Eye (tissue), 1 donor: ENCODE results near the gene PCGF3.
A peak's percentile ranks its signal among the peaks of the same experiment; 100 is the strongest.
"Not testable (repeated sequence)": the region's sequence is repeated elsewhere in the genome, so short reads cannot be mapped to it uniquely, and the experiment has no call there.

ENCODE experiments used
- DNase-seq: peaks from one replicate; pipeline ENCODE4 v3.0.0-alpha.2; 2015

Gene PCGF3

GRCh38 chr4:764405-765169 lies 59.0 kb downstream of the PCGF3 start:
- no peak for DNase-seq

GRCh38 chr4:766152-766515 lies 60.5 kb downstream of the PCGF3 start:
- no peak for DNase-seq

DNA sequence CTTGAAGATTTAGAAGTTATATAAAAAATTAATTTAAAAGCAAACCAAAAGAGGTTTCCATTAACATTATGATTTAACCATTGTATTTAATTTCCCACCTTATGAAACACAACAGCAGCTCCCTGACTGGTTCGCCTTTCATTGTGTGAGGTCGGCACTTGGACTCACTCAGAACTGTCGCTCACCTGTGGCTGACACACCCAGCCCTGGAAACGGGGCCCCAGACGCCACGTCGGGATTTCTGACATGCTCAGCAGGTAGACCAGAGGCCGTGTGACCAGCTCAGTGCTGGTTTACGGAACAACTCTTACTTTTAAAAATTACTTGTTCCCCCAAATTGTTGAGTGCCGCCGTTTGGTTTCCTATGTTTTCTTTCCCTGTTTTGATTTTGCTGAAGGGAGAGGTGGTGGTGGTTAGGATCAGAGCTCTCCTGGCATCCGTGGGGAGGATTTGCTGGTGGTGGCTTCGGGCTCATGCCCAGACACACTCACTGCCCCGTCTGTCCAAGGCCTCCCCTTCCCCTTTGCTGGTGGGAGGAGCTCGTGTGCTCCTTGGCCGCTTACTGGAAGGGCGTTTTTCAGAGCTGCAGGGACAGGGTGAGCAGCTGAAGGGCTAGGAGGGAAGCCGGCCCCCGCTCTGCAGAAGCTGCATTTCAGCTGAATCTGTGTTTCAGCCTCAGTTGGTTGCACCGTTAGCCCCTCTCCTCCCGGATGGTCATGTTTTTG lies 61.1 kb downstream of the PCGF3 start:
- DNase-seq: no peak

GRCh38 chr4:768076-768475 lies 62.4 kb downstream of the PCGF3 start:
- no peak for DNase-seq

- DNase-seq: no peak
These were observed 63.4 kb downstream of the PCGF3 start for GRCh38 chr4:768995-769394.

GRCh38 chr4:769511-769910 lies 63.9 kb downstream of the PCGF3 start:
- DNase-seq: no peak

DNA sequence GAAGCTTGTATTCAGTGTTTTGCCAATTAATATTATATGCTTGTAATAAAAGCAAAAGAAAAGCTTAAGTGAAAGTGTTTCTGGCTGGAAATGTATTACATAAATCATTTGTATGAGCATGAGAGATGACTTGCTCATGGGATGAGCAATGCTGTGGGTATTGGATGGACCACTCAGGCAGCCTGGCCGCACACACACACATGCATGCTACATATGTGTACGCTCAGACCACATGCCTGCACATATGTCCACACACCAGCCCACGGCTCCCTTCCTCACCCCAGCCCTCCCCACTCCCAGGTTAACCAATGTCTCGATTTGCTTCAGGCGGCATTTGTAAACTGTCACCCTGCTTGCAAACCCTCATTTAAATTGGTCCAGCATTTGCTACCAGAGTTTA lies 64.4 kb downstream of the PCGF3 start:
- DNase-seq: no peak

DNA sequence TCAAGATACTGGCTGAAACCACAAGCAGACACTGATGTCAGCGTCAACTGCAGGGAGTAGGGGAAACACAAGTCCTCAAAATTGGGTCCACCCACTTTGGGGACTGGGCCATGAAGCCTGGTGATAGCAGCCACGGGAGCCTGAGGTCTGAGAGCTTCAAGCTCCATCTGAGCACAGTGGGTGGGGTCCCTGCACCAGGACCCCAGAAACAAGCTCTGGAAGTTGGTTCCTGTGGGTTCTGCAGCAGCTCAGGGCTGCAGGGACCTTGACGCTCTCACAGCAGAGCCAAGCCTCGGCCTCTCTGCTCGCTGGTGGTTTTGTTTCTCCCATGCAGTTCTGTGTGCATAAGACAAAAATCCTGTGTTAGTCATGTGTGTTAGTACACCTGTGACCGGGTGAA lies 65.8 kb downstream of the PCGF3 start:
- no peak for DNase-seq

- no peak for DNase-seq
These were observed 66.5 kb downstream of the PCGF3 start for GRCh38 chr4:772118-772517.

- DNase-seq: no peak
These were observed 67.1 kb downstream of the PCGF3 start for GRCh38 chr4:772776-773175.

DNA sequence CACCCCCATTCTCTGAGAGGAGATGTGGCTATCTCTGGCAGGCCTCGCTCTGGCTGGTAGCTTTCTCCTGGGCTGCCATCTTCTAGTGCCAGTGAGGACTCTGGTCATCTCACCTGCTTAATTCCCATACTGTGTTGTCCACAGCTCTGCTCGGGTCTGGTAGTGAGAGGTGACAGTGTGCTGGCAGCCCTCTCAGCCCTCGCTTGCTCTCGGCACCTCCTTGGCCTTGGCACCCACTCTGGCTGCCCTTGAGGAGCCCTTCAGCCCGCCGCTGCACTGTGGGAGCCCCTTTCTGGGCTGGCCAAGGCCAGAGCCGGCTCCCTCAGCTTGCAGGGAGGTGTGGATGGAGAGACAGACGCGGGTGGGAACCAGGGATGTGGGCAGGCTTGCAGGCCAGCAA lies 67.6 kb downstream of the PCGF3 start:
- no peak for DNase-seq

- DNase-seq: not testable (repeated sequence)
These were observed 68.9 kb downstream of the PCGF3 start for GRCh38 chr4:774419-775092.

- DNase-seq: not testable (repeated sequence)
These were observed 69.9 kb downstream of the PCGF3 start for GRCh38 chr4:775485-775884.

GRCh38 chr4:776743-777441 lies 71.3 kb downstream of the PCGF3 start:
- no peak for DNase-seq

GRCh38 chr4:777520-778262 lies 72.1 kb downstream of the PCGF3 start:
- DNase-seq: peak; percentile 22

DNA sequence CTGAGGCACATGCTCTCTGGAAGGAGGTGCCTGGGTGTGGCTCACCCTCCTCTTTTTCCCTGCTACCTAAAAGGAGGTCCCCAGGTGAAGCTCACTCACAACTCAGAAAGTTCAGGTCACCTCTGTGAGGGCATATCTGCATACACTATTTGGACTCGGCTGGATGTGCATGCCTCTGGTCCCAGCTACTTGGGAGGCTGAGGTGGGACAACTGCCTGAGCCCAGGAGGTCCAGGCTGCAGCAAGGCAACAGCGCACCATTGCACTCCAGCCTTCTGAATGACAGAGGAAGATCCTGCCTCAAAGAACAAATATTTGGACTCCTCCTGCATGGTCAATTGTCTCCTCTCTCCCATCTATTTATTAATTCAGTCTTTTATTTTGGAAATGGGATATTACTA lies 73.9 kb downstream of the PCGF3 start:
- DNase-seq: no peak

GRCh38 chr4:780255-780654 lies 74.6 kb downstream of the PCGF3 start:
- DNase-seq: not testable (repeated sequence)

DNA sequence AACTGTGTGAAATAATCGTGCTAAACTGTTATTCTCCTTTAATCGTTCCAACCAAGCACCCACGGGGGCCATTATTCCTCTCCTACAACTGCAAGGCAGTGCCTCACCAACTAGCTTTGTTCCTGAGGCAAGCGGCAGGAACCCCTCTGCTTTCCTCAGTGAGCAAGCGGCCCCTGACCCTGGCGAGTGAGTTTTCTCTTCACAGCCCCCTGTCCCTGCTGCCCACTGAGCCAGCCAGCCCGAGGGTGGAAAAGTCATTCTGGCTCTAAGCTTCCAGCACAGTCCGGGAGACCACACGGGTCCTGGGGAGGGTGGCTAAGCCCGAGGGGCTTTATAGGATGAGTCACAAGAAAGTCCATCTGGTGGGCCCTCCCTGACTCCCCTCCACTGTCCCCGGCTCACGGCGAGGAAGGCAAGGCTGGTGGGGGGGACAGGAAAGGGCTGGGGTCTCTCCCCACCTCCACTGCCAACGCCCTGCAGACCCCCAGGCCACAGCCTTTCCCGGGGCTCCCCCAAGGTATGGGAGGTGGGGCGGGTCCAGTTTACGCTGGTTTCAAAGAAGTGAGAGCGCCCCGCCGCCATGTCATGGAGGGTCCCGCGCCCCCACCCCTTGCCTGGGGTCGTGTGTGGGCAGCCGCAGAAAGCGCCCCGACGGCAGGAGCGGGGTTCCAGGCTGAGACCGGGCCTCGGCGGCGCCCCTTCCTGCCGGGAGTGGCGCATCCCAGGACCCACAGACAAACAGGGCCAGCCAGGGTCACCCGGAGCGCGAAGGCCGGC lies 75.3 kb downstream of the PCGF3 start:
- peak; percentile 37 for DNase-seq

GRCh38 chr4:781493-782216 lies 76.0 kb downstream of the PCGF3 start:
- peak; percentile 100 for DNase-seq

DNA sequence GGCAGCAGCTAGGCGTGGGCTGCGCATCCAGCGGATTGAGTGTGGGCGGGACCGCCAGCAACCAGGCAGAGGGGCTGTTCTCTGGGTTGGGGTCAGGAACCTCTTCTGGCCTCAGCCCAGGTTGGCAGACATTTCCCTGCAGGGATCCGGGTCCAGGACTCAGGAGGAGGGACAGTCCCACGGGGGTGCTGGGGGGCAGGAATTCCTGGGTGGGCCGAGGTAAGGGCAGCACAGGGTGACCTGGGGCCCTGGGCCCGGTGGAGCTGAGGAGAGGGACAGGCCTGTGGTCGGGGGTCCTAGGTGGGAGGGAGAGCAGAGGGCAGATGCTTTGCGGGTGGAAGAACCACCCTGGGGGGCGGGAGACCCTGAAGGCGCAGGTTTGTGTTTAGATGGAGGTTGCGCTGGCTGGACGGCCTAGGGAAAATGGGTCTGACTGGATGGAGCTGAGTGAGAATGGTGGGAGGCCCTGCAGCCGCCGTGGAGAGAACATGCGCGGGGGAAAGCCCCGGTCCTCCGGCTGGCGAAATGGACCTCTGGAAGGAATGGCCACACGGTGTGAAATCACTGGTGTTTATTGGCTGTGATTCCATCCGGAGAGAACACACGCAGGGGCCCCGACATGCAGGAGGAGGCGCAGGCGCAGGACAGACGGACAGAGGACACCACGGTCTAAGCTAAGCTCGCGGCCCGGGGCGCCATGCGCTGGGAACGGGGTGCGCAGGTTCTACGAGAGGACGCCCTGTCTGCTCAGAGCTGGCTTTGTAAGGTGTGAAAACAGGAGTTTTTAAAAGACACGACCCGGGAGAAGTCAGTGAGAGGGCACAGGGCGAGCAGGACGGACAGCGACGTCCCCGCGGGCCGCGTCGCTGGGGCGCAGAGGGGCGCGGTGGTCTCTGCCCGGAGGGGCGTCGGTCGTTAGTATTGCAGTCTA lies 79.0 kb downstream of the PCGF3 start:
- no peak for DNase-seq
